Erythroblast (primary cell): ENCODE results near the gene MORC3.

Source experiments
- GATA1 ChIP-seq: IDR thresholded peaks from 2 replicates; pipeline ENCODE4 v1.6.1; 2011; ENCODE audit warnings: low read depth, mild to moderate bottlenecking, control low read depth, low read length, moderate library complexity
- POLR2A ChIP-seq: IDR thresholded peaks from 2 replicates; pipeline ENCODE4 v1.6.1; 2011; ENCODE audit warnings: mild to moderate bottlenecking, low read length

DNA sequence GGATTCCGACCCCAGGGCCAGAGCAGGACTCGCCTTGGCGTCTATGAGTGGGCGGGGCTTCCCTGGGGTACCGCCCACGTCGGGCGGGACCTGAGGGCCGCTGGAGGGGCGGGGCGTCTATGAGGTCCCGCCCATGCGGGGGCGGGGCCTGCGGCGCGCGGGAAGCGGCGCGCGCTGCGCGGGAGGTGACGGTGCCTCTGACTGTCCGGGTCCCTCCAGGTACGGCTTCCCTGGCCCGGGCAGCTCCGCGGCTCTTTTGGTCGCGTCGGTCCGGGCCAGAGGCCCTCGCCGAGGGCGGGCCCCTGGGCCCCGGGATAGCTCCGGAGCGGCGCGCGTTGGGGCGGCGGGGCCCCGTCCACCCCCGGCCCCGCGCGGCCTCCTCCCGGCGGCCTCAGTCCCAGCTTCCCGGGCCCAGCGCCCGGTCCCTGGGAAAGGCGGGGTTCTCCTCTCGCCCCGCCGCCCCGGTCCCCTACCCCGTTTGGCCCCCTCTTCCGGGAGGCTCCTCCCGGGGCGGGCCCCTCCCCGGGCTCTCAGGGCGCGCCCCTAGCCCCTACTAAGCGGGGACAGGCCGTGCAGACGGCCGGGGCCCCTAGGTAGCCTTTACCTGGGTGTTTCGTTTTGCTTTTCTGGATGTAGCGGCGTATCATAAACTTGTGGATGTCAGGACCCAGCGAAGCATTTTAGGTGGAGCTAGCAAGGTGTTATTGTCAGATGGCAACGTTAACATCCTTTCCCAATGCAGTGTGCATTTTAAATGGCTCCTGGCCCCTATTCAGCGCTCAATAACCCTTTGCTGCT, 65.4 kb downstream of the MORC3 start, which contains the start of gene CHAF1B:
- TF ChIP-seq POLR2A = peak; percentile 68
- TF ChIP-seq GATA1 = no peak
